B cell (primary cell): ENCODE data around the gene FES. TPM values are rescaled to one million over a fixed set of nuclear protein-coding genes. Genes with fewer than 3 reads are reported as not detected.

Experiments
- ATAC-seq: fragments of 200-7000 bp; cut with Tn5 transposase; one replicate; pipeline ENCODE4 v1.10.0; 2021; ENCODE audit warnings: low read depth, mild to moderate bottlenecking, moderate number of reproducible peaks, moderate library complexity
- CTCF ChIA-PET: fragments of 350-600 bp; sonication (Branson Sonifier 250); formaldehyde crosslinking; loops from one replicate; lab custom pipeline; 2021; ENCODE audit warnings: antibody characterized with exemption, inconsistent platforms; lab: Charles Lee
- POLR2A ChIA-PET: fragments of 350-600 bp; sonication (Branson Sonifier 250); formaldehyde crosslinking; loops from one replicate; lab custom pipeline; 2021; ENCODE audit warnings: antibody characterized with exemption; lab: Charles Lee
- DNase-seq: peaks from one replicate; pipeline ENCODE4 v3.0.0; 2013
- H2AFZ ChIP-seq: 2 replicates; pipeline ENCODE4 v1.6.1; 2012; ENCODE audit warnings: mild to moderate bottlenecking, low read depth, low read length; ENCODE audit not compliant: insufficient read depth, poor library complexity, severe bottlenecking
- H3K27ac ChIP-seq, 2 donors: 1 replicate in 1 of 2; 2 replicates in 1 of 2; pipeline ENCODE4 v1.5.1; 2012 to 2013; ENCODE audit warnings: low read length in 2 of 2, mild to moderate bottlenecking in 2 of 2, moderate library complexity in 1 of 2
- H3K27me3 ChIP-seq, 4 experiments: fragments of 200-600 bp in 1 of 4; sonication (generic) in 1 of 4; replicated peaks in 1 of 4; 1 replicate in 2 of 4; 2 replicates in 2 of 4; pipeline versions ENCODE4 v1.6.1 to v1.7.0; 2013 to 2016; ENCODE audit warnings: low read length in 3 of 4, mild to moderate bottlenecking in 2 of 4, mixed read lengths in 1 of 4, moderate library complexity in 1 of 4; ENCODE audit not compliant: insufficient read depth in 4 of 4, control insufficient read depth in 3 of 4; ENCODE audit errors: control extremely low read depth in 1 of 4
- H3K36me3 ChIP-seq, 2 experiments: replicated peaks in 1 of 2; 1 replicate in 1 of 2; 2 replicates in 1 of 2; pipeline versions ENCODE4 v1.6.1 to v1.7.1; 2013; ENCODE audit warnings: low read length in 1 of 2; ENCODE audit not compliant: insufficient read depth in 2 of 2, control insufficient read depth in 1 of 2; ENCODE audit errors: control extremely low read depth in 1 of 2, extremely low read depth in 1 of 2
- H3K4me1 ChIP-seq, 2 donors: fragments of 200-600 bp in 1 of 2; sonication (generic) in 1 of 2; 1 replicate in 1 of 2; 2 replicates in 1 of 2; pipeline versions ENCODE4 v1.5.1 to v1.6.1; 2013 to 2017; ENCODE audit warnings: low read length in 2 of 2; ENCODE audit not compliant: control insufficient read depth in 2 of 2, insufficient read depth in 2 of 2
- H3K4me2 ChIP-seq: replicated peaks from 2 replicates; pipeline ENCODE3; 2012; ENCODE audit warnings: mild to moderate bottlenecking, low read depth, low read length; ENCODE audit not compliant: poor library complexity, severe bottlenecking
- H3K4me3 ChIP-seq, 5 experiments: fragments of 200-600 bp in 1 of 5; sonication (generic) in 1 of 5; 1 replicate in 3 of 5; 2 replicates in 2 of 5; pipeline versions ENCODE4 v1.5.1 to v1.7.0; 2011 to 2016; ENCODE audit warnings: low read length in 4 of 5, mild to moderate bottlenecking in 4 of 5, low read depth in 2 of 5, control low read depth in 1 of 5, moderate library complexity in 1 of 5; ENCODE audit not compliant: insufficient read depth in 1 of 5; ENCODE audit errors: control extremely low read depth in 1 of 5, extremely low read depth in 1 of 5
- H3K79me2 ChIP-seq: fragments of 200-600 bp; sonication (generic); one replicate; pipeline ENCODE4 v1.6.0; 2016; ENCODE audit warnings: low read length; ENCODE audit not compliant: control insufficient read depth, insufficient read depth
- H3K9ac ChIP-seq: fragments of 200-600 bp; sonication (generic); 2 replicates; pipeline ENCODE4 v1.6.1; 2017; ENCODE audit warnings: mild to moderate bottlenecking, low read length, moderate library complexity
- H3K9me3 ChIP-seq, 3 donors: one replicate each; pipeline versions ENCODE4 v1.6.1 to v1.7.1; 2013; ENCODE audit warnings: low read length in 2 of 3; ENCODE audit not compliant: control insufficient read depth in 2 of 3, insufficient read depth in 1 of 3; ENCODE audit errors: control extremely low read depth in 1 of 3
- H4K20me1 ChIP-seq: 2 replicates; pipeline ENCODE4 v1.6.0; 2012; ENCODE audit warnings: mild to moderate bottlenecking, low read length; ENCODE audit not compliant: insufficient read depth, control insufficient read depth, poor library complexity, severe bottlenecking
- H3K27ac Mint-ChIP-seq: one replicate; pipeline ENCODE4 v1.8.0; 2021; ENCODE audit warnings: mixed read lengths
- H3K27me3 Mint-ChIP-seq: one replicate; pipeline ENCODE4 v1.8.0; 2021; ENCODE audit warnings: mixed read lengths
- H3K4me1 Mint-ChIP-seq: one replicate; pipeline ENCODE4 v1.8.0; 2021; ENCODE audit warnings: mixed read lengths
- H3K4me3 Mint-ChIP-seq: one replicate; pipeline ENCODE4 v1.8.0; 2021; ENCODE audit warnings: mixed read lengths
- H3K9me3 Mint-ChIP-seq: one replicate; pipeline ENCODE4 v1.8.0; 2022; ENCODE audit warnings: mixed read lengths; ENCODE audit not compliant: insufficient read depth
- EZH2 ChIP-seq: IDR thresholded peaks from 2 replicates; pipeline ENCODE4 v1.6.1; 2012; ENCODE audit warnings: borderline replicate concordance, low read depth, mild to moderate bottlenecking, moderate library complexity, low read length; ENCODE audit not compliant: insufficient read depth, poor library complexity, severe bottlenecking
- WGBS: methylation state at CpG from one replicate; pipeline ENCODE4 v1.1.5; 2013; ENCODE audit warnings: missing lambda C conversion rate; ENCODE audit not compliant: insufficient coverage; 5-methylcytosine and 5-hydroxymethylcytosine counted together
- intact Hi-C: fragments of 100-400 bp; cut with micrococcal nuclease; formaldehyde crosslinking; loops from one replicate; pipeline ENCODE4 v1.10.0; 2022
- polyA plus RNA-seq: library from polyadenylated mRNA; depleted of rRNA; stranded (reverse); fragments of >200 nt; gene quantifications from 2 replicates; pipeline ENCODE4 v1.2.3, GENCODE V29; 2012
- total RNA-seq, 2 donors: library from RNA; stranded (reverse); fragments of 120-200 nt in 1 of 2; gene quantifications; 1 replicate in 1 of 2; 2 replicates in 1 of 2; pipeline versions ENCODE4 v1.2.3 to v1.2.4, GENCODE V29; 2013 to 2022
- TF ChIP-seq, protein P1 (sequence below): fragments of 200-600 bp; IDR thresholded peaks from one replicate; pipeline ENCODE4 v1.8.0; 2022; ENCODE audit warnings: antibody characterized with exemption, mild to moderate bottlenecking

Gene FES
- total and polyA plus RNA-seq, 2 donors (not counting 1 experiment from before 2014, with no cell fraction given) = 23.9 to 31.4 TPM

DNA sequence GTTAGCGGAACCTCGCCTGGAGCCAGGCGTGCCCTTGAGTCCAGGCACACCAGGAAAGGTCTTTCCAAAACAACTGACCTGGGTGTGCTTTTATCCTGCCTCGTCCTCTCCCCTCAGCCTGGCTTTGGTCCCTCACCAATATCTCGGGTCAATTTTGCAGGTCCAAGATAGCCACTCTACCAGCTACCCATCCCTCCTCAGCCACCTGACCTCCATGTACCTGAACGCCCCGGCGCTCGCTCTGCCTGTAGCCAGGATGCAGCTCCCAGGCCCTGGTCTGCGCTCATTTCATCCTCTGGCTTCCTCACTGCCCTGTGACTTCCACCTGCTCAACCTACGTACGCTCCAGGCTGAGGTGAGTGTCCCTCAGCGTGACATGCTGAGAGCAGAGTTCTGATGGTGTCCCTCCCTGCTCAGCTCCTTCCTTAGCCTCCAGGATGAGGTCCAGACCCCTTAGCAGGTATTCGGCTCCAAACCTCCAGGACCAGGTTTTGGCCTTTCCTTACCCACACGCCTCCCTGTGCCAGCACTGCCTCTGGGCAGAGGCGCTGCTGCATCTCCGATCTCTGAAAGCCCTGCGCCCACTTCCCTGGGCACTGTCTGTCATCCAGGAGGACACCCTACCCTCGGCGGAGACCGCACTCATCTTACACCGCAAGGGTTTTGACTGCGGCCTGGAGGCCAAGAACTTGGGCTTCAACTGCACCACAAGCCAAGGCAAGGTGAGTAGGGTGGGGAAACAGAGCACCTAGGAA lies 33.9 kb downstream of the FES start:
- ChIA-PET POLR2A (no interaction called here), CTCF (interaction anchor here (2.1 kb wide), 1 partner anchor 14 kb away, joined by 8 read pairs; the partner anchor contains the start of gene HDDC3)
- ATAC-seq (no peak), DNase-seq (no peak)
- peaks cover 6 to 75% of the 10 kb centered on the region in 2 experiments for H3K36me3 ChIP-seq
- no peak overlapping the region for H3K4me3 Mint-ChIP-seq
- no peaks in the 10 kb centered on the region for H3K79me2 ChIP-seq
- peaks cover 0 to 11% of the 10 kb centered on the region in 2 donors for H3K4me1 ChIP-seq
- intact Hi-C loops = no loop called here
- no peaks in the 10 kb centered on the region for H4K20me1 ChIP-seq
- no peak overlapping the region for H3K4me3 ChIP-seq
- WGBS = 98% methylated on average over 23 of the region's 23 CpGs
- H3K27me3 Mint-ChIP-seq = no peaks in the 10 kb centered on the region
- H3K4me1 Mint-ChIP-seq = peaks cover 10% of the 10 kb centered on the region
- no peaks in the 10 kb centered on the region for H3K9me3 Mint-ChIP-seq
- no peak overlapping the region for H3K27ac ChIP-seq
- H3K4me2 ChIP-seq = no peak overlapping the region
- no peak overlapping the region for H2AFZ ChIP-seq
- H3K9me3 ChIP-seq = no peaks in the 10 kb centered on the region
- H3K9ac ChIP-seq = no peak overlapping the region
- no peak overlapping the region for H3K27ac Mint-ChIP-seq
- no peaks in the 10 kb centered on the region for H3K27me3 ChIP-seq
- TF ChIP-seq EZH2 = no peak
- TF ChIP-seq, protein P1, sequence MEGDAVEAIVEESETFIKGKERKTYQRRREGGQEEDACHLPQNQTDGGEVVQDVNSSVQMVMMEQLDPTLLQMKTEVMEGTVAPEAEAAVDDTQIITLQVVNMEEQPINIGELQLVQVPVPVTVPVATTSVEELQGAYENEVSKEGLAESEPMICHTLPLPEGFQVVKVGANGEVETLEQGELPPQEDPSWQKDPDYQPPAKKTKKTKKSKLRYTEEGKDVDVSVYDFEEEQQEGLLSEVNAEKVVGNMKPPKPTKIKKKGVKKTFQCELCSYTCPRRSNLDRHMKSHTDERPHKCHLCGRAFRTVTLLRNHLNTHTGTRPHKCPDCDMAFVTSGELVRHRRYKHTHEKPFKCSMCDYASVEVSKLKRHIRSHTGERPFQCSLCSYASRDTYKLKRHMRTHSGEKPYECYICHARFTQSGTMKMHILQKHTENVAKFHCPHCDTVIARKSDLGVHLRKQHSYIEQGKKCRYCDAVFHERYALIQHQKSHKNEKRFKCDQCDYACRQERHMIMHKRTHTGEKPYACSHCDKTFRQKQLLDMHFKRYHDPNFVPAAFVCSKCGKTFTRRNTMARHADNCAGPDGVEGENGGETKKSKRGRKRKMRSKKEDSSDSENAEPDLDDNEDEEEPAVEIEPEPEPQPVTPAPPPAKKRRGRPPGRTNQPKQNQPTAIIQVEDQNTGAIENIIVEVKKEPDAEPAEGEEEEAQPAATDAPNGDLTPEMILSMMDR = no peak

DNA sequence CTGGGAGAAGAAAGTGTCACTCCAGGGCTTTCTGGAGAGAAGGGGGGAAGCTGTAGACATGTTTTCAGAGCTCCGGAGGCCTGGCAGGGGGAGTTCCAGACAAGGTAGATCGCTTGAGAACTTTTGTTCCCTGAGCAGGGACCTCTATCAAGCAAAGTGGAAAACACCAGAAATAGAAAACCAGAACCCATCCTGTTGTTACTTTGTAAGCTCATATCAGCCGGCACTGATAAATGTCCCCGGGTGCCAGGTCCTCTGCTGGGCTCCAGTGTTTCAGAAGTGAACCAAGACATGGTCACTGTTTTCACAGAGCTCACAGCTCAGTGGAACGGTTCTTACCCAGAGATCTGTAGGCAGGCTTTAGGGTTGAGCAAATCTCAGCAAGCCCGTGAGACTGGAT lies 34.5 kb downstream of the FES start:
- 91% methylated on average over 6 of the region's 6 CpGs for WGBS
- no peak for ATAC-seq
- POLR2A ChIA-PET = no interaction called here
- TF ChIP-seq, protein P1 = no peak
- TF ChIP-seq EZH2 = no peak
- Histone ChIP-seq H3K4me1 (peaks cover 0 to 11% of the 10 kb centered on the region in 2 donors), H3K4me2 (no peak overlapping the region), H3K4me3 (no peak overlapping the region), H3K27me3 (no peaks in the 10 kb centered on the region), H3K9me3 (no peaks in the 10 kb centered on the region), H3K79me2 (no peaks in the 10 kb centered on the region), H3K27ac (no peak overlapping the region), H4K20me1 (no peaks in the 10 kb centered on the region), H2AFZ (no peak overlapping the region), H3K36me3 (peaks cover 6 to 68% of the 10 kb centered on the region in 2 experiments), H3K9ac (no peak overlapping the region)
- no peaks in the 10 kb centered on the region for H3K9me3 Mint-ChIP-seq
- CTCF ChIA-PET = interaction anchor here (0.8 to 2.1 kb wide), 2 partner anchors 13 to 33 kb away, joined by 3 to 8 read pairs; partner anchors contain the start of gene HDDC3
- peaks cover 10% of the 10 kb centered on the region for H3K4me1 Mint-ChIP-seq
- no peak for DNase-seq
- H3K4me3 Mint-ChIP-seq = no peak overlapping the region
- H3K27ac Mint-ChIP-seq = no peak overlapping the region
- H3K27me3 Mint-ChIP-seq = no peaks in the 10 kb centered on the region
- intact Hi-C loops = no loop called here
